Suppressor macrophage (primary cell): ENCODE data around the gene KNDC1.
"Not testable (repeated sequence)": the region's sequence is repeated elsewhere in the genome, so short reads cannot be mapped to it uniquely, and the experiment has no call there.

ENCODE experiments used
- DNase-seq, 4 experiments: peaks; one replicate each; pipeline ENCODE4 v3.0.0-alpha.2; 2020 to 2022

KNDC1 gene

GRCh38 chr10:133124357-133125211 lies 35.4 kb upstream of the KNDC1 start:
- DNase-seq = peak; percentile 43 to 72 (median 59)

DNA sequence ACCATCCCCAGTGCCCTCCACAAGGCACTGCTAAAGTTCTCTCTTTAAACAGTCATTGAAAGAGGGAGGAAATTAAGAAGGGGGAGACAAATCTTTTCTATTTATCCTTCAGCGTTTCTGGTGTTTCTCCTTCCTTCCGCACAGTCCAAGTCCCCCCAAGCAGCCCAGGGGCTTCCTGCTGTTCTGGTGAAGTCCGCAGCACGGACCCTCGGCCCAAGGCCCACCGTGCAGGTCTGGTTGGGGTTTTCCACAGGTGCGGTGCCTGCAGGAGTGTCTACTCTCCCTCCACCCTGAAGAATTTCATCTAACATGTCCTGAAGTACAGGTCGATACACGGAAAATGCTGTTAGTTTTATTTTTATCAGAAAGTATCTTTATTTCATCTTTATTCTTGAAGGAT lies 34.1 kb upstream of the KNDC1 start:
- DNase-seq = no peak

DNA sequence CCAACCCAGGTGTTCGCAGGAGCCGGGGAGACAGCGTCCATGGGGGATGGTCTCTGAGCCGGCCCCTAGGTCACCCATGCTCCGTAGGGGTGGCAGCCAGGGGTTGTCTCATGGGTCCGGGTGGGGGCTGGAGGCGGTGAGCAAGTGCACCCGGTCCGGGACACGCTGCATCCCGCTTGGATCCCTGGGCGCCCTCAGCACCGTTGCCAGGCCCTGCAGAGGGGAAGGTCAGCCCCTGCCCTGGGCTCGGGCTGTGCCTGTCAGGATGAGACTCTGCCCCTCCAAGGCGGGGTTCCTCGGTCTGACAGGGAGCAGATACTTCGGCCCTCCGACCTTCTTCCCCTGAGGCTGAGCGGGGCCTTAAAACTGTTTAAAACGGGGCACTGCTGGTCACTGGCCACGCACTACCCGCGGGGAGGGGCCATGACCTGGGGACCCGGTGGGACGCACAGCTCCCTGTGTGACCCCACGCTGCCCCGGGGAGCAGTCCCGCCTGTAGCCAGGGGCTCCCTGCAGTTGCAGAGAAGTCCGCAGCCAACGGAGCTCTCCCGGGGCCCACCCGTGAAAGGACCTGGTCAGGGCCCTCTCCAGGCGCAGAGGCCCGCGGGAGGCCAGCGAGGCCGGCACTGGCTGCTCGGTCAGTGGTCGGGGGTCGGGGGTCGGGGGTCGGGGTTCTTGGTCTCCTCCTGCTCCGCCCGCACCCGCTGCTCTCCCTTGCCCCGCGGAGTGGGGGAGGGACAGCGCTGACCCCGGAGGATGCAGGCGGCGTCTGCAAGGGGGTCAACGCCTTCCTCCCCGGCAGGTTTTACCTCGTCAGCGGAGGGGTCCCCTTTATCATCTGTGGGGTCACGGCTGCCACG lies 33.4 kb upstream of the KNDC1 start:
- no peak for DNase-seq

- no peak for DNase-seq
Measured at GRCh38 chr10:133127291-133128125, 32.5 kb upstream of the KNDC1 start.

- DNase-seq = no peak
Measured at GRCh38 chr10:133128126-133129070, 31.6 kb upstream of the KNDC1 start.

DNA sequence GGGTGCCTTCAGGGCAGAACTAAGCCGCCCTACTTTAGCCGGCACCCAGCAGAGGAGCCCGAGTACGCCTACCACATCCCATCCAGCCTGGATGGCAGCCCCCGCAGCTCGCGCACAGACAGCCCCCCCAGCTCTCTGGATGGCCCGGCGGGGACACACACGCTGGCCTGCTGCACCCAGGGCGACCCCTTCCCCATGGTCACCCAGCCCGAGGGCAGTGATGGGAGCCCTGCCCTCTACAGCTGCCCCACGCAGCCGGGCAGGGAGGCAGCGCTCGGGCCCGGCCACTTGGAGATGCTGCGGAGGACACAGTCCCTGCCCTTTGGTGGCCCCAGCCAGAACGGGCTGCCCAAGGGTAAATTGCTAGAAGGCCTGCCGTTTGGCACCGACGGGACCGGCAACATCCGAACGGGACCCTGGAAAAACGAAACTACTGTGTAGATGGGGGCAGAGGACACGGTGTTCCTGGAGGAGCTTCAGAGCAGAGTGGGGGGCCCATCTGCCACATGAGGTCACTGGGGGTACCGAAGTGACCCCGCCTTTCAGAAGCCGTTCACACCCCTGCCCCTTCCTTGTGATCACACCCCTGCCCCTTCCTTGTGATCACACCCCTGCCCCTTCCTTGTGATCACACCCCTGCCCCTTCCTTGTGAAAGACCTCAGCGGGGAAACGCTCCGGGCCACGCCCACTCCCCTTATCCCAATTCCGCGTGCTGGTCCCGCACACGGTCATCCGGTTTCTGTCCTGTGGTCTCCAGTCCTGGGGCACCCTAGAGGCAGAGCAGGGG lies 30.8 kb upstream of the KNDC1 start:
- DNase-seq = no peak

DNA sequence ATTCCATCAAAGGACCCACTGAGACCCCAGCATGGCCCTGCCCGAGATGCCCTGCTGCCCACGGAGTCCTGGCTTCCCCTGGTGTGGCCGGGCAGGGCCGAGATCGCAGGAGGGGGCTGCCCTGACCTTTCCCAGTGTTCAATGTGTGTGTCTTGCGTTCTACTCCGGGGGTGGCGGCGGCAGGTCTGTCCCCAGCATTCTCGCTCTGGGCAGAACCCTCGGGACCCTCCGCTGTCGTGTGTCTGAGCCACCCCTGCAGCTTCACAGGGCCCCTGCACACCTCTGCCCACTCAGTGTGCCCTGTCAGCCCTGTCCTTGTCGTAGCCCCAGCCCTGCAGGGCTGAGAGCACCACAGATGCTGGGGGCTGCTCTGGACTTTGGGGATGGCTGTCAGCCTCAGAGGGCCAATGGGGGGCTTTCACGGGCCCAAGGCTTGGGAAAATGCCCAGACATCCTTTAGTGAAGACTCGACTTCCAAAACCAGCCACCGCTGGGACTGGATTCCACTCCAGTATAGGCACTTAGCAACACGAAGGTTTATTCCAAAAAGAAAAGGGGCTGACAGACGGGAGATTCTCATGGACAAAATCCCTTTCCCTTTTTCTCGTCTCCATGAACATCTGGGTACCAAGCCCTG lies 30.0 kb upstream of the KNDC1 start:
- DNase-seq = no peak

DNA sequence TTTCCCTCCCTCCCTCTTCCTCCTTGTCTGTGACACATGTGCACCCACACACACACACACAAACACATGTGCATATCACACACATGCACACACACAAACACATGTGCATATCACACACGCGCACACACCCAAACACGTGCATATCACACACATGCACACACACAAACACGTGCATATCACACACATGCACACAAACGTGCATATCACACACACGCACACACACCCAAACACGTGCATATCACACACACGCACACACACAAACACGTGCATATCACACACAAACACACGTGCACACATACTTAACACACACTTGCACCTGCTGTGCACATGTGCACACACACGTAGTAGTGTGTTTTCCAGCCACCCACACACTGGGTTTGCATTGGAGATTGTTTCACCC lies 29.4 kb upstream of the KNDC1 start:
- DNase-seq = no peak

DNA sequence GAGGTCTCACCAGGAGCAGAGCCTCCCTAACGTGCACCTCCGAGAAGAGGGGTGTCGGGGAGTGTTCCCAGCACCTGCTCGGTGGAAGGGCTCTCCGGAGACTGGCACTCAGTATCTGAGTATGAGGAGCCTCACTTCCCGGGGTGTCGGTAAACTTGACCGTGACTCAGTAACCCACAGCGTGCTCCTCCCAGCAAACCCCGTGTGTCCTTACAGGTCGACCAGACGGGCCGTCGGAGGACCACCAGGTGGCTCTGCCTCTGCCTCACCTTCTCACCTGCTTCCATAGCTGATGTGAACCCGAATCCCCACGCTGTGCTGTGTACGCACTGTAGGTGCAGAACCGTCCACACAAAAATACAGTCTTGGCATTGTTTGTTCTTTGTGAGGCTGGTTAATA lies 29.0 kb upstream of the KNDC1 start:
- DNase-seq = no peak

- DNase-seq = no peak
Measured at GRCh38 chr10:133131734-133132472, 28.1 kb upstream of the KNDC1 start.

DNA sequence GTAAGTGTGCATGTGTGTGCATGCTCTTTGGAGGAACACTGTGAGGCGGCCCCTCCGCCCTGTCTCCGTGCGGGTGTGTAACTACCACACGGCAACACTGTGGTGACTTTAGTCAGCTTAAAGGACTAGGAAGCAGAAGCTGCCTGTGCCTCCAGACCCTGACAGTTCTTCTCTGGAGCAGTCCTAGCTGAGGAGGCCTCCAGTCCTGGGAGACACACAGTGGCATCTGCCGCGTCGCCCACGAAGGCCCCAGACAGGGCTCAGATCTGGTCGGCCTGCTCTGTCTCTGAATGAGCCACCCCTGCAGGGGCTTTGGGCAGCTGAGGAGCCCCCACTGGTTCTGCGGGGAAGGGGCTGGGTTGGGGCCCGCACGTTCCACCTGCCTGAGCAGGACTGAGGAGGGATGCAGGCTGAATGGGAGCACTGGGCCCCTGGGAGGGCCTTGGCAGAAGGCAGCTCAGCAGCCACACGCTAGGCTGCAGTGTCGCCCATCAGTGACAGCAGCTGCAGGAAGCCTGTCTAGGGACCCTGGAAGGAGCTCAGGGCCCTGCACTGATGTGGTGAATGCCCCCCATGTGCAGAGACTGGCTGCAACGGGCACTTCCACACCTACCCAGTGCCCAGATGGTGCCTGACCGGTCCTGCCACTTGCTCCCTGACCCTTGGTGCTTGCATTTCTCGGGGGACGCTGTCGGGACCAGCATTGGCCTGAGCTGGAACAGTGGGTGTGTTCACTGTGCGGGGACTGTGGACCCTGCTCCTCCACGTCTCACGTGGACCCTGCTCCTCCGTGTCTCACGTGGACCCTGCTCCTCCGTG lies 27.3 kb upstream of the KNDC1 start:
- no peak for DNase-seq

DNA sequence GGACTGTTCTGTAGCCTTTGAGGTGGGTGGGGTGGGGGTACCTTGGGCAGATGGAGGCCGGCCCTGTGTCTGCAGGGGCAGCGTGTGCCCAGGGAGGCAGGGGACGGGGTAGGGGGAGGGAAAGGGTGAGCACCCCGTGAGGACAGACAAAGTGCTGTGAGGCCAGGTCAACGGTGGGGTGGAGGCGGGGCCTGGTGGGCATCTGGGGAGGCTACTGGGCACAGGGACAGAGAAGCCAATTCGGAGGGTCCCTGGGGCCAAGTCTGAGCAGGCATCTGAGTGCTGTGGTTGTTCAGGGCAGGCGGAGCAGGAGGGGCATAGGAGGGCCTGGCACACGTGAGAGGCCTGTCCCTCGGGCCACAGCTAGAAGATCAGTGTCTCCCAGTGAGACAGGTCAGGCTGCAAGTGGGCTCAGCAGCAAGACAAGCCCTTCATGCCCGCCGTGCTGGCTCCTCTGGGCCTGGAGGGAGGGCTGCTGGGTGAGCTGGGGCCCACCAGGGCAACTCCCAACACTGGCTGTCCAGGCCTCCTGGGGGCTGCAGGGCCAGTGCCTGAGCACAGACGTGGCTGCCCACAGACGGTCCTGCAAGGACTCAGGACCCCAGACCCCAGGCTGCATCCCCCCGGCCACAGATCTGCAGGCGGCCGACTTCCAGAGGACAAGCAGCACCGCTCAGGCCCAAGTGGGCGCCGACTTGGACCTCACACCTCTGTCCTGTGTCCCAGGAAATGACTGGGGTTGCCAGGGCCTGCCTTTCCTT lies 26.4 kb upstream of the KNDC1 start:
- DNase-seq = no peak

DNA sequence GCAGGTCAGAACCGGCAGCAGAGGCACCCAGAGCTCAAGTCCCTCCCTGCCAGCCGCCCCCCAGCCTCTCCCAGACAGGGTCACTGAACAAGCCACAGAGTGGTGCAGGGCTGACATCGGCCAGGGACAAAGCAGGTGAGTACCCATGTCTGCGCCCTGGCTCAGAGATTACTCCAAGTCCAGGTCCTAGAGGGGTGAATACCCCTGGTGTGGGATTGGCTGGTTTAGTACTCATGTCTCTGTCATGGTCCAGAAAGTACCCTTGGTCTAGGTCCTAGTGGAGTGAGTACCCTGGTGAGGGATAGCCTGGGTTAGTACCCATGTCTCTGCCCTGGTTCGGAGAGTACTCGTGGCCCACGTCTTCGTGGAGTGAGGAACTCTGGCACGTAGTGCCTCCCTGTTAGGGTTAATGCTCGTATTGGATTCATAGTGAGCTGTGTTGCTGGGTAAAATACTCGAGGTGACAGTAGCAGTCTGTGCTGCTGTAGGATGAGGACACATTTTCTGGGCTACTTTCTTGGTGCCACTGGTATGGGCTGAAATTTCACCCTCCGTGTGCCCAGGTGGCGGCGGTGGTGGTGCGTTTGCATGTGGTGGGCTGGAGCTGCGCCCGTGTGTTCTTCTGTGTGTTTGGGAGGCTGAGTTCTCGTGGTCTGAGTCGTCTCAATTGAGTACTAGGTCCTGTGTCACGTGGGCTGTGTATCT lies 25.5 kb upstream of the KNDC1 start:
- DNase-seq = no peak

- DNase-seq = no peak
Measured at GRCh38 chr10:133135116-133135465, 24.9 kb upstream of the KNDC1 start.

GRCh38 chr10:133137486-133138145 lies 22.4 kb upstream of the KNDC1 start:
- DNase-seq = not testable (repeated sequence)

DNA sequence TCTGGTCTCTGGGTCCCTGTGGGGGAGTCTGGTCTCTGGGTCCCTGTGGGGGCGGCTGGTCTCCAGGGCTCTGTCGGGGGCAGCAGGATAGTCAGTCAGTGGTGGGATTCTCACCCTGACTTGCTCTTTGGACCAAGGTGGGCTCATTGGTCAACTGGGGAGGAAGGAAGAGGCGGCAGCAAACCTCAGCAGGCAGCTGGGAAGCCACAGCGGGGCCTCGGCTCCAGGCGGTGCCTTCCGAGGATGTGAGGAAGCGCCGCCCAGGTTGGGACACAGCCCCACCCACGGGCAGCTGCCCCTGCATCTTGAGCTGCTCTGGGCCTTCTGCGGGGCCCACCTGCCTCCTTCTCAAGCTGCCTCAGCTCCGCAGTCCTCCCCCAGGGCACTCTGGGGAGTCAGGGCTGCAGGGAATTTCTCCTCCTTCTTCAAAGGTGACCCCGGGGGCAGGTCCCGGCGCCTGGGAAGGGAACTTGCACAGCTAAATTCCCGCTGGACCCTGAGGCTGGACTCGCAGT lies 20.4 kb upstream of the KNDC1 start:
- DNase-seq = peak in 1 of 4 experiments; percentile 12
